Brain microvascular endothelial cell (primary cell): ENCODE data around the gene KIRREL3.

Experiments used
- DNase-seq: peaks from one replicate; pipeline ENCODE4 v3.0.0-alpha.2; 2020
- H3K27ac ChIP-seq: fragments of 250-450 bp; sonication (Bioruptor Pico); 2 replicates; pipeline ENCODE4 v1.5.1; 2020; ENCODE audit warnings: mild to moderate bottlenecking, moderate library complexity
- H3K27me3 ChIP-seq: fragments of 250-450 bp; sonication (Bioruptor Pico); replicated peaks from 2 replicates; pipeline ENCODE4 v1.5.1; 2020; ENCODE audit warnings: mild to moderate bottlenecking
- H3K36me3 ChIP-seq: fragments of 250-450 bp; sonication (Bioruptor Pico); replicated peaks from 2 replicates; pipeline ENCODE4 v1.5.1; 2020; ENCODE audit warnings: mild to moderate bottlenecking
- H3K4me3 ChIP-seq: 2 replicates; pipeline ENCODE4 v1.5.1; 2011; ENCODE audit warnings: low read depth, mild to moderate bottlenecking, control low read depth, low read length, moderate library complexity
- CTCF ChIP-seq: IDR thresholded peaks from 2 replicates; pipeline ENCODE4 v1.5.1; 2011; ENCODE audit warnings: low read depth, mild to moderate bottlenecking, moderate library complexity, low read length, control low read depth, inconsistent platforms; ENCODE audit errors: missing control alignments
- in situ Hi-C: cut with HindIII; loops from 2 replicates; pipeline ENCODE4 v1.10.0; 2017; ENCODE audit warnings: low sequenced_read_pairs, low pct_ligation_motif_present

Gene KIRREL3

GRCh38 chr11:126602349-126602940, 398.1 kb downstream of the KIRREL3 start:
- no peaks in the 10 kb centered on the region for H3K36me3 ChIP-seq
- no peak overlapping the region for H3K27ac ChIP-seq
- H3K4me3 ChIP-seq = no peak overlapping the region
- in situ Hi-C loops = no loop called here
- TF ChIP-seq CTCF = no peak
- no peaks in the 10 kb centered on the region for H3K27me3 ChIP-seq
- DNase-seq = no peak

- Histone ChIP-seq H3K4me3 (no peak overlapping the region), H3K27ac (no peak overlapping the region), H3K36me3 (no peaks in the 10 kb centered on the region), H3K27me3 (no peaks in the 10 kb centered on the region)
- no peak for DNase-seq
- TF ChIP-seq CTCF = no peak
- in situ Hi-C loops = no loop called here
Measured at GRCh38 chr11:126601550-126602215, 398.9 kb downstream of the KIRREL3 start.

- in situ Hi-C loops = no loop called here
- Histone ChIP-seq H3K27me3 (no peaks in the 10 kb centered on the region), H3K27ac (no peak overlapping the region), H3K4me3 (no peak overlapping the region), H3K36me3 (no peaks in the 10 kb centered on the region)
- TF ChIP-seq CTCF = no peak
- DNase-seq = no peak
Measured at GRCh38 chr11:126601136-126601535, 399.4 kb downstream of the KIRREL3 start.

GRCh38 chr11:126599217-126599897, 401.2 kb downstream of the KIRREL3 start:
- no peak for DNase-seq
- TF ChIP-seq CTCF = no peak
- in situ Hi-C loops = no loop called here
- no peak overlapping the region for H3K4me3 ChIP-seq
- H3K36me3 ChIP-seq = no peaks in the 10 kb centered on the region
- no peak overlapping the region for H3K27ac ChIP-seq
- no peaks in the 10 kb centered on the region for H3K27me3 ChIP-seq

- Histone ChIP-seq H3K27me3 (no peaks in the 10 kb centered on the region), H3K36me3 (no peaks in the 10 kb centered on the region), H3K4me3 (no peak overlapping the region), H3K27ac (no peak overlapping the region)
- DNase-seq = no peak
- in situ Hi-C loops = no loop called here
- no peak for TF ChIP-seq CTCF
Measured at GRCh38 chr11:126598344-126599216, 402.0 kb downstream of the KIRREL3 start.
